ENCODE results near the gene ADAM15. TPM values are rescaled to one million over a fixed set of nuclear protein-coding genes. Genes with fewer than 3 reads are reported as not detected.

Gene ADAM15
- total RNA-seq, 1 experiment from 2014 or later, result 30.6 TPM

DNA sequence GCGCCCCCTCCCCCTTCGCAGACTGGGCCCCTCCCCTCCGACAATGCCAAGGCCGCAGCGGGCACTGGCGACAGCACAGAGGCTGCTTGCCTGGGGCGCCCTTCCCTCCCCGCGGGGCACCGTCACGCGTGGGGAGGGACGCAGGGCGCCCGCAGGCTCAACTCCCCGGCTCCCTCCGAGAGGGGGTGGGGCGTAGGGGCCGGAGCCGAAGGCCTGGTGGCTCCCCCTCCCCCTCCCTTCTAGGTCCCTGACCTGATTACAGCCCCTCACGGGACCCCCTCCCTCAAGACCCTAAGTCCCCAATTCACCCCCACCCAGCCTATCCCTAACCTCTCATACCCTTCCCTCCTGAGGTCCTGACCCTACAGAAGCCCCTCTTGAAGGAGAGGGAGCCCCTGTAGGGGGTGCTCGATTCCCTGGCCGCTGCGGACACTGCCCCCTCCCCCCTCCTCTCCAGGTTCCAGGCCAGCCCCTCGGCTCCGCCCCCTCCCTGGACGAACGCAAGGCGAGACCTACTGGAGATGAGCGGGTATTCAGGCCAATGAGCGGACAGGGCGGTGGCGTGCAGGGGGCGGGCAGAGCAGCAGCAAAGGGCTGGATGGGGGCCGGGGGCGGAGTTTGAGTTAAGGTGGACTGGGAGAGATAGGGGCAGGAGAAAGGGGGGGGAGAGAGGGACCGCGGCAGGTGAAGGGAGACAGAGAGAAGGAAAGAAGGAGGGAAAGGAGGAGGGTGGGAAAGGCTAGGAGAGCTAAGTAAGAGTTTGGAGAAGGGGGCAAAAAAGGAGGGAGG is 49.2 kb upstream of the ADAM15 start:
- peaks cover 34 to 46% of the 10 kb centered on the region in 2 experiments for H3K4me1 Mint-ChIP-seq
- no peak overlapping the region for H4K91ac ChIP-seq (ENCODE audit: insufficient read length, low read depth, low read length)
- H3K9ac ChIP-seq (ENCODE audit: extremely low read depth, insufficient read length, low read length), result no peak overlapping the region
- H3K56ac ChIP-seq (ENCODE audit: insufficient read length, low read depth, low read length), result no peak overlapping the region
- H3K36me3 Mint-ChIP-seq (ENCODE audit: insufficient read depth in 1 of 3, low read depth in 3 of 3), result no peaks in the 10 kb centered on the region; a peak in 2 of 7 replicates
- H3K79me2 ChIP-seq (ENCODE audit: insufficient read depth, low read length), result no peaks in the 10 kb centered on the region; the same call in 1 of the 2 replicates
- H2BK20ac ChIP-seq (ENCODE audit: low read depth, low read length, poor library complexity, severe bottlenecking), result no peak overlapping the region
- H3K9me3 ChIP-seq (ENCODE audit: control insufficient read depth, low read depth, low read length), result no peaks in the 10 kb centered on the region
- H2BK12ac ChIP-seq (ENCODE audit: insufficient read length, low read depth, low read length), result no peak overlapping the region
- no peaks in the 10 kb centered on the region for H3K79me1 ChIP-seq (ENCODE audit: insufficient read depth, low read depth, low read length, poor library complexity, severe bottlenecking)
- H2BK15ac ChIP-seq (ENCODE audit: low read depth, low read length), result no peak overlapping the region
- H3K4me2 ChIP-seq (ENCODE audit: insufficient read depth, insufficient read length, low read length), result peak overlapping the region; percentile 90
- peak; percentile 43; the same call in 2 of the 3 replicates for TF ChIP-seq CTCF (conservative IDR thresholded peaks at IDR 0.05)
- no CpG with 5 or more reads among the region's 38 CpGs for WGBS (ENCODE audit: extremely low coverage, insufficient read length, low lambda C conversion rate)
- no peak overlapping the region for H4K5ac ChIP-seq (ENCODE audit: insufficient read length, low read depth, low read length)
- peak; percentile 100 for DNase-seq
- peak overlapping the region; percentile 93 to 97 for H3K4me3 Mint-ChIP-seq
- no peak overlapping the region for H4K8ac ChIP-seq (replicated peaks; ENCODE audit: insufficient read length, low read depth, low read length)
- H2AFZ ChIP-seq (ENCODE audit: low read length), result no peak overlapping the region
- no peak overlapping the region for H3K4ac ChIP-seq (ENCODE audit: low read depth, low read length)
- H3T11ph ChIP-seq (ENCODE audit: low read length), result no peak overlapping the region
- H3K27me3 ChIP-seq (ENCODE audit: insufficient read depth, low read length), result no peaks in the 10 kb centered on the region
- peaks cover 26% of the 10 kb centered on the region for H3K23me2 ChIP-seq (ENCODE audit: insufficient read length, low read depth, low read length, poor library complexity, severe bottlenecking)
- H2BK120ac ChIP-seq (ENCODE audit: low read depth, low read length, poor library complexity, severe bottlenecking), result no peak overlapping the region
- H3K14ac ChIP-seq (ENCODE audit: insufficient read depth, low read length), result no peak overlapping the region
- H3K9me3 Mint-ChIP-seq, result peaks cover 0 to 2% of the 10 kb centered on the region in 2 experiments; a peak in 3 of 5 replicates
- no peak overlapping the region for H3K23ac ChIP-seq (ENCODE audit: insufficient read length, low read depth, low read length)
- H3K27ac Mint-ChIP-seq, result peak overlapping the region; percentile 67 to 96 (median 85); a peak in 4 of 7 replicates
- peaks cover 5% of the 10 kb centered on the region; the same call in 1 of the 2 replicates for H3K4me1 ChIP-seq (ENCODE audit: insufficient read depth, low read length)
- H3K27ac ChIP-seq (ENCODE audit: insufficient read length, low read depth, low read length), result no peak overlapping the region
- H3K27me3 Mint-ChIP-seq (ENCODE audit: low read depth), result peaks cover 3% of the 10 kb centered on the region
- H3K18ac ChIP-seq (ENCODE audit: insufficient read length, low read depth, low read length), result no peak overlapping the region
- no peak overlapping the region for H2BK5ac ChIP-seq (ENCODE audit: insufficient read length, low read length)
- no peak overlapping the region for H2AK5ac ChIP-seq (ENCODE audit: insufficient read length, low read length)
- no peaks in the 10 kb centered on the region for H4K20me1 ChIP-seq (ENCODE audit: control insufficient read depth, insufficient read depth, insufficient read length)
